H1 (cell line): Measurements from ENCODE around the gene GRIA1. TPM values are rescaled to one million over a fixed set of nuclear protein-coding genes. Genes with fewer than 3 reads are reported as not detected.

ENCODE experiments used
- BACH1 ChIP-seq: IDR thresholded peaks from 2 replicates; pipeline ENCODE4 v1.6.1; 2012; ENCODE audit warnings: low read length, improper control_type of control experiment
- FOSL1 ChIP-seq: IDR thresholded peaks from 2 replicates; pipeline ENCODE4 v1.6.1; 2011; ENCODE audit warnings: mild to moderate bottlenecking, low read depth, low read length, moderate library complexity; ENCODE audit not compliant: insufficient read depth
- KDM4A ChIP-seq: IDR thresholded peaks from one replicate; pipeline ENCODE4 v1.7.1; 2012; ENCODE audit warnings: low read depth, mild to moderate bottlenecking, moderate library complexity, low read length, inconsistent platforms; ENCODE audit not compliant: severe bottlenecking
- SP1 ChIP-seq: IDR thresholded peaks from 2 replicates; pipeline ENCODE4 v1.6.1; 2011; ENCODE audit warnings: low read depth, low read length
- polyA plus RNA-seq, 7 experiments: library from polyadenylated mRNA; depleted of rRNA in 3 of 7; stranded (reverse) in 5 of 7; unstranded in 2 of 7; fragments of >200 nt in 5 of 7; fragments of 200-250 nt in 2 of 7; gene quantifications; 1 replicate in 5 of 7; 2 replicates in 1 of 7; 4 replicates in 1 of 7; pipeline versions ENCODE4 v1.2.1 to v1.2.3, GENCODE V29; 2011 to 2013; ENCODE audit warnings: missing spikeins in 2 of 7, mixed read lengths in 2 of 7
- total RNA-seq: library from RNA; stranded (reverse); fragmentation: NEBNext Ultra II Directional; extraction: Animal tissue kit (Norgen Biotek cat#: 25700); gene quantifications from 2 replicates; pipeline ENCODE4 v1.2.1, GENCODE V29; 2021

The GRIA1 gene
- total and polyA plus RNA-seq, 2 of the 8 experiments (the other 6 are each of a cell fraction or from before 2014, with no cell fraction given): 0.97 to 2.5 TPM

GRCh38 chr5:153546566-153546965, 56.1 kb downstream of the GRIA1 start (continued):
- TF ChIP-seq SP1: no peak
- TF ChIP-seq BACH1: no peak
- TF ChIP-seq FOSL1: no peak
- no peak for TF ChIP-seq KDM4A
